Measurements from ENCODE around the gene LAMP1. TPM values are rescaled to one million over a fixed set of nuclear protein-coding genes. Genes with fewer than 3 reads are reported as not detected.

The LAMP1 gene
- total and polyA plus RNA-seq, 2 donors (not counting 1 experiment from before 2014, with no cell fraction given): 219 to 230 TPM

GRCh38 chr13:113273321-113273720 lies 23.7 kb upstream of the LAMP1 start:
- Histone ChIP-seq H3K9ac (ENCODE audit: insufficient read depth, low read length) (no peak overlapping the region), H3K27ac (ENCODE audit: insufficient read depth, low read length) (no peak overlapping the region), H4K20me1 (ENCODE audit: control insufficient read depth, extremely low read depth, insufficient read depth, low read length) (no peaks in the 10 kb centered on the region), H3K4me2 (ENCODE audit: extremely low read depth, insufficient read depth, low read length) (no peak overlapping the region), H3K9me3 (ENCODE audit: control insufficient read depth, insufficient read depth, low read depth, low read length) (no peaks in the 10 kb centered on the region), H3K4me1 (ENCODE audit: control insufficient read depth, extremely low read depth, insufficient read depth, low read length) (no peaks in the 10 kb centered on the region), H3K4me3 (replicated peaks in 1 of 4; ENCODE audit: control extremely low read depth in 1 of 4, insufficient read depth in 1 of 4, low read depth in 3 of 4, low read length in 4 of 4) (no peak overlapping the region), H3K79me2 (ENCODE audit: control insufficient read depth, insufficient read depth, low read length) (no peaks in the 10 kb centered on the region), H2AFZ (ENCODE audit: low read length) (no peak overlapping the region), H3K27me3 (ENCODE audit: control insufficient read depth, insufficient read depth, low read length) (no peaks in the 10 kb centered on the region), H3K36me3 (ENCODE audit: control insufficient read depth, insufficient read depth, low read length) (no peaks in the 10 kb centered on the region)
- DNase-seq (ENCODE audit: low read depth in 2 of 2): no peak
- TF ChIP-seq CTCF (conservative IDR thresholded peaks at IDR 0.05 in 1 of 2, IDR thresholded peaks at IDR 0.05 in 1 of 2; ENCODE audit: low read depth in 1 of 2, low read length in 2 of 2) (no peak), EZH2 (IDR thresholded peaks at IDR 0.05; ENCODE audit: low read length, missing control alignments) (no peak)

GRCh38 chr13:113273851-113274590 lies 23.0 kb upstream of the LAMP1 start:
- no peaks in the 10 kb centered on the region for H3K36me3 ChIP-seq (ENCODE audit: control insufficient read depth, insufficient read depth, low read length)
- no peaks in the 10 kb centered on the region for H3K9me3 ChIP-seq (ENCODE audit: control insufficient read depth, insufficient read depth, low read depth, low read length)
- H3K9ac ChIP-seq (ENCODE audit: insufficient read depth, low read length): no peak overlapping the region
- TF ChIP-seq EZH2 (IDR thresholded peaks at IDR 0.05; ENCODE audit: low read length, missing control alignments): no peak
- TF ChIP-seq CTCF (conservative IDR thresholded peaks at IDR 0.05 in 1 of 2, IDR thresholded peaks at IDR 0.05 in 1 of 2; ENCODE audit: low read depth in 1 of 2, low read length in 2 of 2): no peak
- H3K27ac ChIP-seq (ENCODE audit: insufficient read depth, low read length): no peak overlapping the region
- H2AFZ ChIP-seq (ENCODE audit: low read length): no peak overlapping the region
- H3K79me2 ChIP-seq (ENCODE audit: control insufficient read depth, insufficient read depth, low read length): no peaks in the 10 kb centered on the region
- H3K4me2 ChIP-seq (ENCODE audit: extremely low read depth, insufficient read depth, low read length): no peak overlapping the region
- no peaks in the 10 kb centered on the region for H4K20me1 ChIP-seq (ENCODE audit: control insufficient read depth, extremely low read depth, insufficient read depth, low read length)
- no peaks in the 10 kb centered on the region for H3K27me3 ChIP-seq (ENCODE audit: control insufficient read depth, insufficient read depth, low read length)
- peak; percentile 48 to 88 for DNase-seq (ENCODE audit: low read depth in 2 of 2)
- H3K4me3 ChIP-seq (replicated peaks in 1 of 4; ENCODE audit: control extremely low read depth in 1 of 4, insufficient read depth in 1 of 4, low read depth in 3 of 4, low read length in 4 of 4): no peak overlapping the region
- H3K4me1 ChIP-seq (ENCODE audit: control insufficient read depth, extremely low read depth, insufficient read depth, low read length): no peaks in the 10 kb centered on the region

GRCh38 chr13:113274721-113275120 lies 22.3 kb upstream of the LAMP1 start:
- DNase-seq (ENCODE audit: low read depth in 2 of 2): no peak
- no peak overlapping the region for H3K4me3 ChIP-seq (replicated peaks in 1 of 4; ENCODE audit: control extremely low read depth in 1 of 4, insufficient read depth in 1 of 4, low read depth in 3 of 4, low read length in 4 of 4)
- no peak overlapping the region for H3K27ac ChIP-seq (ENCODE audit: insufficient read depth, low read length)
- H3K79me2 ChIP-seq (ENCODE audit: control insufficient read depth, insufficient read depth, low read length): no peaks in the 10 kb centered on the region
- TF ChIP-seq EZH2 (IDR thresholded peaks at IDR 0.05; ENCODE audit: low read length, missing control alignments) (no peak), CTCF (conservative IDR thresholded peaks at IDR 0.05 in 1 of 2, IDR thresholded peaks at IDR 0.05 in 1 of 2; ENCODE audit: low read depth in 1 of 2, low read length in 2 of 2) (no peak)
- no peak overlapping the region for H3K9ac ChIP-seq (ENCODE audit: insufficient read depth, low read length)
- no peak overlapping the region for H2AFZ ChIP-seq (ENCODE audit: low read length)
- H3K4me2 ChIP-seq (ENCODE audit: extremely low read depth, insufficient read depth, low read length): no peak overlapping the region
- no peaks in the 10 kb centered on the region for H3K9me3 ChIP-seq (ENCODE audit: control insufficient read depth, insufficient read depth, low read depth, low read length)
- H3K36me3 ChIP-seq (ENCODE audit: control insufficient read depth, insufficient read depth, low read length): no peaks in the 10 kb centered on the region
- no peaks in the 10 kb centered on the region for H3K27me3 ChIP-seq (ENCODE audit: control insufficient read depth, insufficient read depth, low read length)
- H4K20me1 ChIP-seq (ENCODE audit: control insufficient read depth, extremely low read depth, insufficient read depth, low read length): no peaks in the 10 kb centered on the region
- no peaks in the 10 kb centered on the region for H3K4me1 ChIP-seq (ENCODE audit: control insufficient read depth, extremely low read depth, insufficient read depth, low read length)

Data from fibroblast of lung (primary cell).